IPS-11a (cell line): ENCODE data around the gene AGPAT2.

Experiments used
- H3K4me3 ChIP-seq: one replicate; pipeline ENCODE4 v1.5.1; 2013; ENCODE audit warnings: low read depth, low read length, control low read depth

Gene AGPAT2

GRCh38 chr9:136627703-136628102 lies 59.6 kb downstream of the AGPAT2 start:
- H3K4me3 ChIP-seq: no peak overlapping the region

GRCh38 chr9:136626740-136627642 lies 60.3 kb downstream of the AGPAT2 start:
- no peak overlapping the region for H3K4me3 ChIP-seq

- no peak overlapping the region for H3K4me3 ChIP-seq
These were observed 61.1 kb downstream of the AGPAT2 start for GRCh38 chr9:136626066-136626725.

GRCh38 chr9:136625101-136626065 lies 61.9 kb downstream of the AGPAT2 start:
- no peak overlapping the region for H3K4me3 ChIP-seq

- no peak overlapping the region for H3K4me3 ChIP-seq
These were observed 62.9 kb downstream of the AGPAT2 start for GRCh38 chr9:136624184-136624951.

- no peak overlapping the region for H3K4me3 ChIP-seq
These were observed 63.4 kb downstream of the AGPAT2 start for GRCh38 chr9:136623842-136624183.
